WTC11 (cell line): ENCODE results near the gene TMEM234. TPM values are rescaled to one million over a fixed set of nuclear protein-coding genes. Genes with fewer than 3 reads are reported as not detected.

Source experiments
- ATAC-seq: fragments of 200-7000 bp; cut with Tn5 transposase; 2 replicates; pipeline ENCODE4 v1.10.0; 2021; ENCODE audit warnings: mild to moderate bottlenecking, moderate library complexity
- CTCF ChIA-PET: fragments of 300-600 bp; sonication (Branson Sonifier 250); formaldehyde crosslinking; loops from one replicate; lab custom pipeline; 2021; ENCODE audit warnings: antibody characterized with exemption; lab: Charles Lee
- POLR2A ChIA-PET: fragments of 350-600 bp; sonication (Branson Sonifier 250); formaldehyde crosslinking; loops from one replicate; lab custom pipeline; 2021; ENCODE audit warnings: antibody characterized with exemption; lab: Charles Lee
- DNase-seq: peaks from one replicate; pipeline ENCODE4 v3.0.0; 2021; ENCODE audit warnings: low spot score
- H3K27ac Mint-ChIP-seq: 2 replicates; pipeline ENCODE4 v1.8.0; 2021; ENCODE audit warnings: mixed read lengths
- H3K27me3 Mint-ChIP-seq: 2 replicates; pipeline ENCODE4 v1.8.0; 2021; ENCODE audit warnings: low read depth, mild to moderate bottlenecking, moderate library complexity, mixed read lengths
- H3K36me3 Mint-ChIP-seq: 2 replicates; pipeline ENCODE4 v1.8.0; 2021; ENCODE audit warnings: mixed read lengths
- H3K4me1 Mint-ChIP-seq: 2 replicates; pipeline ENCODE4 v1.8.0; 2022; ENCODE audit warnings: mixed read lengths
- H3K4me3 Mint-ChIP-seq: 2 replicates; pipeline ENCODE4 v1.8.0; 2021; ENCODE audit warnings: mild to moderate bottlenecking, moderate library complexity, mixed read lengths
- H3K9me3 Mint-ChIP-seq: 2 replicates; pipeline ENCODE4 v1.8.0; 2021; ENCODE audit warnings: mixed read lengths
- CREB1 ChIP-seq: sonication (generic); formaldehyde crosslinking; IDR thresholded peaks from 2 replicates; pipeline ENCODE4 v1.8.0; 2023; ENCODE audit warnings: mild to moderate bottlenecking, missing genetic modification reagents
- EMX1 ChIP-seq: fragments of 250-450 bp; sonication (Bioruptor Pico); IDR thresholded peaks from 2 replicates; pipeline ENCODE4 v1.8.0; 2021; ENCODE audit warnings: mild to moderate bottlenecking
- ETV6 ChIP-seq: sonication (generic); formaldehyde crosslinking; IDR thresholded peaks from 2 replicates; pipeline ENCODE4 v1.8.1; 2022; ENCODE audit warnings: mild to moderate bottlenecking, missing genetic modification reagents
- FOXJ3 ChIP-seq: sonication (generic); formaldehyde crosslinking; IDR thresholded peaks from 2 replicates; pipeline ENCODE4 v1.9.0; 2021; ENCODE audit warnings: missing genetic modification reagents, mild to moderate bottlenecking, borderline replicate concordance
- HMGA2 ChIP-seq: fragments of 250-450 bp; sonication (Bioruptor Pico); IDR thresholded peaks from 2 replicates; pipeline ENCODE4 v1.4.0; 2021; ENCODE audit warnings: mild to moderate bottlenecking, moderate library complexity
- NR1H2 ChIP-seq: sonication (generic); formaldehyde crosslinking; IDR thresholded peaks from 2 replicates; pipeline ENCODE4 v1.9.0; 2021; ENCODE audit warnings: mild to moderate bottlenecking, moderate library complexity, missing genetic modification reagents
- NR3C1 ChIP-seq: sonication (generic); formaldehyde crosslinking; conservative IDR thresholded peaks from 2 replicates; pipeline ENCODE4 v1.8.1; 2023; ENCODE audit warnings: low read depth, mild to moderate bottlenecking, missing genetic modification reagents
- SOX15 ChIP-seq: fragments of 250-450 bp; sonication (Bioruptor Pico); IDR thresholded peaks from 2 replicates; pipeline ENCODE4 v1.9.0; 2021; ENCODE audit warnings: mild to moderate bottlenecking
- SP1 ChIP-seq: sonication (generic); formaldehyde crosslinking; conservative IDR thresholded peaks from 2 replicates; pipeline ENCODE4 v1.8.1; 2022; ENCODE audit warnings: missing genetic modification reagents
- ZBTB21 ChIP-seq: sonication (generic); formaldehyde crosslinking; IDR thresholded peaks from 2 replicates; pipeline ENCODE4 v1.8.1; 2023; ENCODE audit warnings: mild to moderate bottlenecking, missing genetic modification reagents, borderline replicate concordance
- ZNF121 ChIP-seq: sonication (generic); formaldehyde crosslinking; IDR thresholded peaks from 2 replicates; pipeline ENCODE4 v1.8.0; 2023; ENCODE audit warnings: missing genetic modification reagents
- ZNF138 ChIP-seq: sonication (generic); formaldehyde crosslinking; conservative IDR thresholded peaks from 2 replicates; pipeline ENCODE4 v1.8.1; 2022; ENCODE audit warnings: mild to moderate bottlenecking, moderate library complexity, missing genetic modification reagents
- ZNF219 ChIP-seq: sonication (generic); formaldehyde crosslinking; IDR thresholded peaks from 2 replicates; pipeline ENCODE4 v1.8.0; 2023; ENCODE audit warnings: missing genetic modification reagents, mild to moderate bottlenecking, borderline replicate concordance
- ZNF423 ChIP-seq: fragments of 250-450 bp; sonication (Bioruptor Pico); IDR thresholded peaks from 2 replicates; pipeline ENCODE4 v2.1.2; 2022; ENCODE audit warnings: mild to moderate bottlenecking, moderate library complexity
- ZNF671 ChIP-seq: fragments of 250-450 bp; sonication (Bioruptor Pico); IDR thresholded peaks from 2 replicates; pipeline ENCODE4 v1.8.0; 2021; ENCODE audit warnings: mild to moderate bottlenecking
- total RNA-seq: library from RNA; stranded (reverse); gene quantifications from 3 replicates; pipeline ENCODE4 v1.2.3, GENCODE V29; 2021
- TF ChIP-seq, protein P1 (sequence below): sonication (generic); formaldehyde crosslinking; IDR thresholded peaks from 2 replicates; pipeline ENCODE4 v1.8.1; 2022; ENCODE audit warnings: mild to moderate bottlenecking, moderate library complexity, missing genetic modification reagents
- TF ChIP-seq, protein P2 (sequence below): sonication (generic); formaldehyde crosslinking; IDR thresholded peaks from 2 replicates; pipeline ENCODE4 v1.8.1; 2022; ENCODE audit warnings: missing genetic modification reagents, borderline replicate concordance
- TF ChIP-seq, protein P3 (sequence below): sonication (generic); formaldehyde crosslinking; IDR thresholded peaks from 2 replicates; pipeline ENCODE4 v1.8.0; 2022; ENCODE audit warnings: missing genetic modification reagents
- TF ChIP-seq, protein P4 (sequence below): sonication (generic); formaldehyde crosslinking; IDR thresholded peaks from 2 replicates; pipeline ENCODE4 v1.8.0; 2022; ENCODE audit warnings: mild to moderate bottlenecking, missing genetic modification reagents
- TF ChIP-seq, protein P5 (sequence below): sonication (generic); formaldehyde crosslinking; IDR thresholded peaks from 2 replicates; pipeline ENCODE4 v1.8.1; 2023; ENCODE audit warnings: mild to moderate bottlenecking, moderate library complexity, missing genetic modification reagents
- TF ChIP-seq, protein P6 (sequence below): sonication (generic); formaldehyde crosslinking; IDR thresholded peaks from 2 replicates; pipeline ENCODE4 v1.8.1; 2023; ENCODE audit warnings: mild to moderate bottlenecking, missing genetic modification reagents, moderate library complexity
- TF ChIP-seq, protein P7 (sequence below): sonication (generic); formaldehyde crosslinking; IDR thresholded peaks from 2 replicates; pipeline ENCODE4 v1.8.0; 2023; ENCODE audit warnings: mild to moderate bottlenecking, missing genetic modification reagents

The TMEM234 gene
- total RNA-seq, 1 experiment from 2014 or later: 11.9 TPM

DNA sequence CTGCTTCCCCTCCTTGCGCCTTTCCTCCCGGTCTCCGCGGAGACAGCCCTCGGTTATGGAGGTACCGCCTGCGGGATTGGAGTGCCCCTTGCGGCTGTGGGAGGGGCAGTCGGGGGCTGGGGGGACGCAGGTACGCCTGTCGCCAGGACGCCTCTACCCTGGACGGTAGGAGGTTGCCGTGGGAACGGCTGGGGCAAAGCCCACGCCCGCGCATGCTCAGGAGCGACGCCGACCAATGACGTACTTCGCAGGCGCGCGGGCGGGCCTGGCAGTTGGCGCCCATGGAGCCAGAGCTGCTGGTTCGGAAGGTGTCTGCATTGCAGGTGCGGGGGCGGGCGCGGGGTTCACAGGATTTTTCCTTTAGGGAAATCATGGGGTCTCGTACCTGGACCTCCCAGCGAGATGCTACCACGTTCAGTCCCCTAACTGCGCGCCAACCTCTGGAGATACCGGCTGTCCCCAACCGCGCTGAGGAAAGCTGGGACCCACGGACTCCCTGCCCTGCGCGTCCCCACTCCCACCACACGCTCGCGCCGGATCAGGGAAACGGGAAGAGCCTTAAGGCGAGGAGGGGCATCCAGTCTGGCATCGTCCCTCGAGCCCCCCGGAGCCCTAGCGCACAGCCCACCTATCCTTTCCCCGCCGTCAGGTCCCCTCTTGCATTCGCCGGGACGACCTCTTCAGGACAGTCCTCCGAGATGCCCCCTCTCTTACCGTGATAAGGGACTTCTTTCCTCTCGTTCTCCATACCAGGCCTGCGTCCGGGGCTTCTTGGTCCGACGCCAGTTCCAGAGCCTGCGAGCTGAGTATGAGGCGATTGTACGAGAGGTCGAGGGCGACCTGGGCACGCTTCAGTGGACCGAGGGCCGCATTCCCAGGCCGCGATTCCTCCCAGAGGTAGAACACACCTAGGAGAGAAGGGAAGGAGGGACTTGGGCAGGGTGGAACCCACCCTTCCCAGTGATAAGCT is 16.5 kb downstream of the TMEM234 start, which contains the start of gene IQCC:
Gene IQCC, plus strand, starts transcription at position 271 of the 970 bp plus-strand sequence. Its CDS starts 11 bp downstream, at position 282.
- no peaks in the 10 kb centered on the region for H3K9me3 Mint-ChIP-seq
- POLR2A ChIA-PET: interaction anchor here (0.5 to 1.5 kb wide), 7 partner anchors 10 to 1385 kb away, joined by 3 to 8 read pairs (median 5); partner anchors contain the start of genes MARCKSL1 and TXLNA
- TF ChIP-seq, protein P1, sequence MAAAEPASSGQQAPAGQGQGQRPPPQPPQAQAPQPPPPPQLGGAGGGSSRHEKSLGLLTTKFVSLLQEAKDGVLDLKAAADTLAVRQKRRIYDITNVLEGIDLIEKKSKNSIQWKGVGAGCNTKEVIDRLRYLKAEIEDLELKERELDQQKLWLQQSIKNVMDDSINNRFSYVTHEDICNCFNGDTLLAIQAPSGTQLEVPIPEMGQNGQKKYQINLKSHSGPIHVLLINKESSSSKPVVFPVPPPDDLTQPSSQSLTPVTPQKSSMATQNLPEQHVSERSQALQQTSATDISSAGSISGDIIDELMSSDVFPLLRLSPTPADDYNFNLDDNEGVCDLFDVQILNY (CRISPR knock-in tag): no peak
- no peak for TF ChIP-seq ZNF138 (CRISPR knock-in tag)
- TF ChIP-seq, protein P2, sequence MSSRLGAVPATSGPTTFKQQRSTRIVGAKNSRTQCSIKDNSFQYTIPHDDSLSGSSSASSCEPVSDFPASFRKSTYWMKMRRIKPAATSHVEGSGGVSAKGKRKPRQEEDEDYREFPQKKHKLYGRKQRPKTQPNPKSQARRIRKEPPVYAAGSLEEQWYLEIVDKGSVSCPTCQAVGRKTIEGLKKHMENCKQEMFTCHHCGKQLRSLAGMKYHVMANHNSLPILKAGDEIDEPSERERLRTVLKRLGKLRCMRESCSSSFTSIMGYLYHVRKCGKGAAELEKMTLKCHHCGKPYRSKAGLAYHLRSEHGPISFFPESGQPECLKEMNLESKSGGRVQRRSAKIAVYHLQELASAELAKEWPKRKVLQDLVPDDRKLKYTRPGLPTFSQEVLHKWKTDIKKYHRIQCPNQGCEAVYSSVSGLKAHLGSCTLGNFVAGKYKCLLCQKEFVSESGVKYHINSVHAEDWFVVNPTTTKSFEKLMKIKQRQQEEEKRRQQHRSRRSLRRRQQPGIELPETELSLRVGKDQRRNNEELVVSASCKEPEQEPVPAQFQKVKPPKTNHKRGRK: no peak
- no peak for TF ChIP-seq NR3C1 (CRISPR knock-in tag)
- TF ChIP-seq EMX1 (CRISPR knock-in tag): no peak
- TF ChIP-seq, protein P3, sequence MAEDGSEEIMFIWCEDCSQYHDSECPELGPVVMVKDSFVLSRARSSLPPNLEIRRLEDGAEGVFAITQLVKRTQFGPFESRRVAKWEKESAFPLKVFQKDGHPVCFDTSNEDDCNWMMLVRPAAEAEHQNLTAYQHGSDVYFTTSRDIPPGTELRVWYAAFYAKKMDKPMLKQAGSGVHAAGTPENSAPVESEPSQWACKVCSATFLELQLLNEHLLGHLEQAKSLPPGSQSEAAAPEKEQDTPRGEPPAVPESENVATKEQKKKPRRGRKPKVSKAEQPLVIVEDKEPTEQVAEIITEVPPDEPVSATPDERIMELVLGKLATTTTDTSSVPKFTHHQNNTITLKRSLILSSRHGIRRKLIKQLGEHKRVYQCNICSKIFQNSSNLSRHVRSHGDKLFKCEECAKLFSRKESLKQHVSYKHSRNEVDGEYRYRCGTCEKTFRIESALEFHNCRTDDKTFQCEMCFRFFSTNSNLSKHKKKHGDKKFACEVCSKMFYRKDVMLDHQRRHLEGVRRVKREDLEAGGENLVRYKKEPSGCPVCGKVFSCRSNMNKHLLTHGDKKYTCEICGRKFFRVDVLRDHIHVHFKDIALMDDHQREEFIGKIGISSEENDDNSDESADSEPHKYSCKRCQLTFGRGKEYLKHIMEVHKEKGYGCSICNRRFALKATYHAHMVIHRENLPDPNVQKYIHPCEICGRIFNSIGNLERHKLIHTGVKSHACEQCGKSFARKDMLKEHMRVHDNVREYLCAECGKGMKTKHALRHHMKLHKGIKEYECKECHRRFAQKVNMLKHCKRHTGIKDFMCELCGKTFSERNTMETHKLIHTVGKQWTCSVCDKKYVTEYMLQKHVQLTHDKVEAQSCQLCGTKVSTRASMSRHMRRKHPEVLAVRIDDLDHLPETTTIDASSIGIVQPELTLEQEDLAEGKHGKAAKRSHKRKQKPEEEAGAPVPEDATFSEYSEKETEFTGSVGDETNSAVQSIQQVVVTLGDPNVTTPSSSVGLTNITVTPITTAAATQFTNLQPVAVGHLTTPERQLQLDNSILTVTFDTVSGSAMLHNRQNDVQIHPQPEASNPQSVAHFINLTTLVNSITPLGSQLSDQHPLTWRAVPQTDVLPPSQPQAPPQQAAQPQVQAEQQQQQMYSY (CRISPR knock-in tag): no peak
- peak; percentile 38; the same call in 1 of the 2 replicates for TF ChIP-seq ZNF121 (CRISPR knock-in tag)
- no peak for TF ChIP-seq CREB1 (CRISPR knock-in tag)
- TF ChIP-seq NR1H2: no peak
- TF ChIP-seq ETV6 (CRISPR knock-in tag): peak; percentile 73; the same call in 1 of the 2 replicates
- TF ChIP-seq, protein P4, sequence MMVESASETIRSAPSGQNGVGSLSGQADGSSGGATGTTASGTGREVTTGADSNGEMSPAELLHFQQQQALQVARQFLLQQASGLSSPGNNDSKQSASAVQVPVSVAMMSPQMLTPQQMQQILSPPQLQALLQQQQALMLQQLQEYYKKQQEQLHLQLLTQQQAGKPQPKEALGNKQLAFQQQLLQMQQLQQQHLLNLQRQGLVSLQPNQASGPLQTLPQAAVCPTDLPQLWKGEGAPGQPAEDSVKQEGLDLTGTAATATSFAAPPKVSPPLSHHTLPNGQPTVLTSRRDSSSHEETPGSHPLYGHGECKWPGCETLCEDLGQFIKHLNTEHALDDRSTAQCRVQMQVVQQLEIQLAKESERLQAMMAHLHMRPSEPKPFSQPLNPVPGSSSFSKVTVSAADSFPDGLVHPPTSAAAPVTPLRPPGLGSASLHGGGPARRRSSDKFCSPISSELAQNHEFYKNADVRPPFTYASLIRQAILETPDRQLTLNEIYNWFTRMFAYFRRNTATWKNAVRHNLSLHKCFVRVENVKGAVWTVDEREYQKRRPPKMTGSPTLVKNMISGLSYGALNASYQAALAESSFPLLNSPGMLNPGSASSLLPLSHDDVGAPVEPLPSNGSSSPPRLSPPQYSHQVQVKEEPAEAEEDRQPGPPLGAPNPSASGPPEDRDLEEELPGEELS (CRISPR knock-in tag): no peak
- TF ChIP-seq, protein P5, sequence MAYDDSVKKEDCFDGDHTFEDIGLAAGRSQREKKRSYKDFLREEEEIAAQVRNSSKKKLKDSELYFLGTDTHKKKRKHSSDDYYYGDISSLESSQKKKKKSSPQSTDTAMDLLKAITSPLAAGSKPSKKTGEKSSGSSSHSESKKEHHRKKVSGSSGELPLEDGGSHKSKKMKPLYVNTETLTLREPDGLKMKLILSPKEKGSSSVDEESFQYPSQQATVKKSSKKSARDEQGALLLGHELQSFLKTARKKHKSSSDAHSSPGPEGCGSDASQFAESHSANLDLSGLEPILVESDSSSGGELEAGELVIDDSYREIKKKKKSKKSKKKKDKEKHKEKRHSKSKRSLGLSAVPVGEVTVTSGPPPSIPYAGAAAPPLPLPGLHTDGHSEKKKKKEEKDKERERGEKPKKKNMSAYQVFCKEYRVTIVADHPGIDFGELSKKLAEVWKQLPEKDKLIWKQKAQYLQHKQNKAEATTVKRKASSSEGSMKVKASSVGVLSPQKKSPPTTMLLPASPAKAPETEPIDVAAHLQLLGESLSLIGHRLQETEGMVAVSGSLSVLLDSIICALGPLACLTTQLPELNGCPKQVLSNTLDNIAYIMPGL (CRISPR knock-in tag): no peak
- TF ChIP-seq SP1 (CRISPR knock-in tag): peak; percentile 85
- TF ChIP-seq FOXJ3 (CRISPR knock-in tag): no peak
- TF ChIP-seq, protein P6, sequence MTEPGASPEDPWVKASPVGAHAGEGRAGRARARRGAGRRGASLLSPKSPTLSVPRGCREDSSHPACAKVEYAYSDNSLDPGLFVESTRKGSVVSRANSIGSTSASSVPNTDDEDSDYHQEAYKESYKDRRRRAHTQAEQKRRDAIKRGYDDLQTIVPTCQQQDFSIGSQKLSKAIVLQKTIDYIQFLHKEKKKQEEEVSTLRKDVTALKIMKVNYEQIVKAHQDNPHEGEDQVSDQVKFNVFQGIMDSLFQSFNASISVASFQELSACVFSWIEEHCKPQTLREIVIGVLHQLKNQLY (CRISPR knock-in tag): no peak
- no peak for TF ChIP-seq ZBTB21 (CRISPR knock-in tag)
- no peak for TF ChIP-seq ZNF219 (CRISPR knock-in tag)
- no peak for TF ChIP-seq ZNF671 (CRISPR knock-in tag)
- TF ChIP-seq, protein P7, sequence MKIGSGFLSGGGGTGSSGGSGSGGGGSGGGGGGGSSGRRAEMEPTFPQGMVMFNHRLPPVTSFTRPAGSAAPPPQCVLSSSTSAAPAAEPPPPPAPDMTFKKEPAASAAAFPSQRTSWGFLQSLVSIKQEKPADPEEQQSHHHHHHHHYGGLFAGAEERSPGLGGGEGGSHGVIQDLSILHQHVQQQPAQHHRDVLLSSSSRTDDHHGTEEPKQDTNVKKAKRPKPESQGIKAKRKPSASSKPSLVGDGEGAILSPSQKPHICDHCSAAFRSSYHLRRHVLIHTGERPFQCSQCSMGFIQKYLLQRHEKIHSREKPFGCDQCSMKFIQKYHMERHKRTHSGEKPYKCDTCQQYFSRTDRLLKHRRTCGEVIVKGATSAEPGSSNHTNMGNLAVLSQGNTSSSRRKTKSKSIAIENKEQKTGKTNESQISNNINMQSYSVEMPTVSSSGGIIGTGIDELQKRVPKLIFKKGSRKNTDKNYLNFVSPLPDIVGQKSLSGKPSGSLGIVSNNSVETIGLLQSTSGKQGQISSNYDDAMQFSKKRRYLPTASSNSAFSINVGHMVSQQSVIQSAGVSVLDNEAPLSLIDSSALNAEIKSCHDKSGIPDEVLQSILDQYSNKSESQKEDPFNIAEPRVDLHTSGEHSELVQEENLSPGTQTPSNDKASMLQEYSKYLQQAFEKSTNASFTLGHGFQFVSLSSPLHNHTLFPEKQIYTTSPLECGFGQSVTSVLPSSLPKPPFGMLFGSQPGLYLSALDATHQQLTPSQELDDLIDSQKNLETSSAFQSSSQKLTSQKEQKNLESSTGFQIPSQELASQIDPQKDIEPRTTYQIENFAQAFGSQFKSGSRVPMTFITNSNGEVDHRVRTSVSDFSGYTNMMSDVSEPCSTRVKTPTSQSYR: no peak
- TF ChIP-seq SOX15: no peak
- TF ChIP-seq HMGA2 (CRISPR knock-in tag): no peak
- TF ChIP-seq ZNF423 (CRISPR knock-in tag): no peak

More for the DNA sequence above, 16.5 kb downstream of the TMEM234 start, which contains the start of gene IQCC:
- DNase-seq: peak; percentile 94
- Mint-ChIP-seq H3K27ac (0 out of 2 replicates have a peak within 1 kb of the TSS, but pooled peaks have one; percentile 74), H3K27me3 (peaks cover 8% of the 10 kb centered on the region), H3K4me1 (peaks cover 19% of the 10 kb centered on the region), H3K4me3 (peak within 1 kb of the TSS; percentile 96), H3K36me3 (peaks cover 4% of the 10 kb centered on the region)
- CTCF ChIA-PET: interaction anchor here (0.5 to 2.8 kb wide), 6 partner anchors 10 to 132 kb away, joined by 3 to 17 read pairs (median 5); partner anchors contain the start of genes TMEM39B and TXLNA
- ATAC-seq: peak; percentile 78
